NCI-H748 (cell line): ENCODE measurements around the gene ARHGAP29.

ENCODE experiments used
- DNase-seq: peaks from one replicate; lab custom pipeline; 2025; ENCODE audit not compliant: unreplicated experiment; lab: John Stamatoyannopoulos, UW

Gene ARHGAP29

DNA sequence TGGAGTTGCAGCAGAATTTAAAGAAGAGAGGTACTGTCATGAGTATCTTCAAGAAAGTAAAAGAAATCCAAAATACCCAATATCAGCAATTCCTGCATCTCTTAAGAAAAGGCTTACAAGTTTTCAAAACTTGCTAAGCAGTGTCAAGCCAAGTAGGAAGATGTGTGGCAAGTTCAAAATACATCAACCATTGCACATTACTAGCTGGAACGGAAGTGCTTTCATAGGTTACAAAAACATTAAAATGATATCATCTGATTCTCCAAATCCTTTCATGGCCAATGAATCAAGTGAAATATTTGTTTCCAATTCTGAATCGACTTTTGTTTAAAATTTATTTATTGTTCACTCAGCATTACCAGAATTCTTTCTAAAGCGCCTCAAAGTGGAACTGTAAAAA, 110.7 kb downstream of the ARHGAP29 start:
- no peak for DNase-seq

DNA sequence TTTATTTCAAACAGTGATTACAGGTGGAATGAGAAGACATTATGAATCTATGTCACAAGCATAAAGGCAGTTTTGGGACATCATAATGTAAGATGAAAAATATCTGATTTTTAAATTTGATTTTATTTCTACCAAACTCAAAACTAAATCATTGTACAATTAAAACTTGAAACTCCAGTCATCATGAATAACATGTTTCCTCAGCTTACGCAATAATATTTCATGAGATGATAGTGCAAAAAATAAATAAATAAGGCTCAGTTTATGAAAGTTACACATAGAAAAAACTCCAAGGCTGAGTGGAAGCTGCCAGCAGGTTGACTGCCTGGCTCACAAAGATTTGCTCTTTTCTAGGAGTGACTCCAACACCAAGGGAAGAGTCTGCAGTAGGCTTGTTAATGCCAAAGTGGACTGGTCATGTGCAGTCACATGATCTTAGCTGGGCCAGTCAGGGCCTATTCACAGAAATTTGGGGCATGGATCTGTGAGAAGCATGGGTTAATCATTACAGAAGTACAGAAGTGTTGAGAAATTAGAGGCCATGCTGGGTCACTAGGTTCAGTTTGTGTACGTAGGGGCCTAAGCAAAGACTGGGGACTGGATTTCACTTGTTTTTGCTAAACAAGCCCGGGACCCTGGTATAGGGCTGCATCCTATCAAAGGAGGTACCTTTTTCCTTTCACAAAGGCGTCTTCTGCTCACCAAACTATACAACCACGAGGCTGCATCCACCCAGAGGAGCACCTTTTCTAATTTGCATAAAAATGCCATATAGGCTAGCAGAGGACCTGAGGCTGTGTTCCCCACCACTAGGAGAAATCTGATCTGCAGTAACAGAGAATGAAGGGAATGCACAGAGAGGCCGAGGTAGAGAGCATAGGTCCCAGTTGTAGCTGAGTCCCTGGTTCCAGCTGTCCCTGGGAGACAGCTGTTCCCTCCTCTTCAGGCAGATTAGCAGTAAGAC, 111.6 kb downstream of the ARHGAP29 start:
- no peak for DNase-seq

GRCh38 chr1:94124538-94124937, 112.8 kb downstream of the ARHGAP29 start:
- no peak for DNase-seq

GRCh38 chr1:94122201-94122970, 115.0 kb downstream of the ARHGAP29 start:
- no peak for DNase-seq
